NT2/D1 (cell line): ENCODE data around the gene SMG6.

Source experiments
- YY1 ChIP-seq: IDR thresholded peaks from 2 replicates; pipeline ENCODE4 v1.6.1; 2011; ENCODE audit not compliant: insufficient read length, insufficient read depth
- ZNF274 ChIP-seq: IDR thresholded peaks from 2 replicates; pipeline ENCODE4 v1.6.1; 2011; ENCODE audit warnings: mild to moderate bottlenecking, low read depth, low read length

DNA sequence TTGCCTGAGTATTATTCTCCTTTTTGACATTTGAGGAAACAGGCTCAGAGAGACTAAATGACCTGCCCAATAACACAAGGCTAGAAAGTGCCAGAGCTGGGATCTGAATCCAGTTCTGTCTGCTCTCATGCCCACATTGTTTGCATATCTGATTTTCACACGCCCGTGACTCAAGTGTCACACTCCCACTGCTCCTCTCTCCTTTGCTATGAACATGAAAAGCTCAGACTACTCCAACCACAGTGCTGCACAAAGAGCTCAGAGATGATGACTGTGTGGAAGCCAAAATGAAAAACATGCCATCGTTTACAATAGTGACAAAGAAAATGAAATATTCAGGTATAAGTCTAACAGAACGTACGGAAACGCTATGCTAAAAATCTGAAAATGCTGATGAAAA lies 107.9 kb downstream of the SMG6 start:
- no peak for TF ChIP-seq ZNF274
- TF ChIP-seq YY1 = no peak
